Activated CD8-positive, alpha-beta memory T cell treated with anti-CD3 and anti-CD28 coated beads, Interleukin-2, amount 50 U/mL, for 24 hours (primary cell): ENCODE data around the gene CLIP1.
"Not testable (repeated sequence)": the region's sequence is repeated elsewhere in the genome, so short reads cannot be mapped to it uniquely, and the experiment has no call there.

Experiments
- DNase-seq: peaks from one replicate; pipeline ENCODE4 v3.0.0-alpha.2; 2020; ENCODE audit errors: extremely low read depth

The CLIP1 gene

DNA sequence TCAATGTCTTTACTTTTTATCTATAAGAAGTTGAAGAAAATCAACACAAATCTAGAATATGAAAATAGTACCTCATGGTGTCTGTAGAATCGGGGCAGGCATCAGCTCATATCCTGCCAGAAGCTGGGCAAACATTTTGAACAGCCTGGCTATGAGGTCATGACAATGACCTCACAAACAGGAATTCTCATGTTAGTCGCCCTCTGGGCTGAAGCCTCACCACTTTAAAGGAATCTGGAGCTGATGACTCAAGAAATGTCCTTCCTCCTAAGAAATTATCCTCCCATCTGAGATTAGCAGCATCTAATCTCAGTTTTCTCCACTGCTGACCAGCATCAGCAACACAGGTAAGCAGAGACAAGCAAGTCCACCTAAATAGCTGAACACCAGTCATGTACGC is 27.1 kb downstream of the CLIP1 start:
- DNase-seq, result no peak

DNA sequence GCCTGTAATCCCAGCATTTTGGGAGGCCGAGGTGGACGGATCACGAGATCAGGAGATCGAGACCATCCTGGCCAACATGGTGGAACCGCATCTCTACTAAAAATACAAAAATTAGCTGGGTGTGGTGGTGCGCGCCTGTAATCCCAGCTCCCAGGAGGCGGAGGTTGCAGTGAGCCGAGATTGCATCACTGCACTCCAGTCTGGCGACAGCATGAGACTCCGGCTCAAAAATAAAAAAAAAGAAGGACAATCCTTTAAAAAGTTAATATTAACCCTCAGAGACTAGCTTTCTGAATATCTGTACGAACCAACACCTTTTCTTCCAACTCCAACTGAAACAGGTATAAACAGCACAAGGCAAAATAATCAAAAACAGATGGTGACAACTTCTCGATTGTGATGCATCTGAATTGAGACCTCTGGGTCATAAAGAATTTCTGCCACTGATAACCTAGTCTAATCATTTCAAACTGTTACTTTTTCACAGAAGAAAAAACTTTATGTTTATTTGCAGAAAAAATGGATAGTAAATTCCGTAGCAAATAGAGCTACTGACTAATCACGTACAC is 27.8 kb downstream of the CLIP1 start:
- no peak for DNase-seq

DNA sequence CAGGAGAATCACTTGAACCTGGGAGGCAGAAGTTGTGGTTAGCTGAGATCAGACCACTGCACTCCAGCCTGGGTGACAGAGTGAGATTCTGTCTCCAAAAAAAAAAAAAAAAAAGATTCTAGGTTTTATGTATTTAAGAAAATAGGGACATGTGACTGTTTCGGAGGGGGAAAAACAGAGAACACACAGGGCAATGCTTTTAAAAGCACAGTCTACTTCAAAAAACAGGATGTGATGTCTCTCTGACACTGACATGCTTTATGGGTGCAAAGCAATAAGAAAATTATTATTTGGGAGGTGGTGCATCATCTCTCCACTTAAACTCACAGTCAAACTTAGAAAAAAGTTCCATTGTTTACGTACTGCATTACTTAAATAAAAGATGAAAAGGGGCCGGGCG is 28.7 kb downstream of the CLIP1 start:
- DNase-seq, result no peak

DNA sequence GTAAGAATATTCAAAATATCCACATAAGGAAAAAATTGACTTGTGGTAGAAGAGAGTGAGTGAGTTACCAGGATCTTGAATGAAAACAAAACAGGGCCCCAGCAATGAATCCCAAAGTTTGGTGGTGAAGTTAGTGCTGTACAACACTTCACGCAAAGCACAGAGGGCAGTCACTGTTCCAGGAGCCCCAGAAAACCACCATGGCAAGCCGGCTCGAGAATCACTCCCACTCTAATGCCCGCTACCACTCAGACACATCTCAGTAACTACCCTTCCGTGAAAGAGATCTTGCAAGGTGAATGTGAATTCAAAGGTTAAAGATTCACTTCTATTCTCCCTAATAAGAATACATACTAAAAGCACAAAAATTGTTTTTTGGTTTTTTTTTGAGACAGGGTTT is 30.1 kb downstream of the CLIP1 start:
- no peak for DNase-seq

DNA sequence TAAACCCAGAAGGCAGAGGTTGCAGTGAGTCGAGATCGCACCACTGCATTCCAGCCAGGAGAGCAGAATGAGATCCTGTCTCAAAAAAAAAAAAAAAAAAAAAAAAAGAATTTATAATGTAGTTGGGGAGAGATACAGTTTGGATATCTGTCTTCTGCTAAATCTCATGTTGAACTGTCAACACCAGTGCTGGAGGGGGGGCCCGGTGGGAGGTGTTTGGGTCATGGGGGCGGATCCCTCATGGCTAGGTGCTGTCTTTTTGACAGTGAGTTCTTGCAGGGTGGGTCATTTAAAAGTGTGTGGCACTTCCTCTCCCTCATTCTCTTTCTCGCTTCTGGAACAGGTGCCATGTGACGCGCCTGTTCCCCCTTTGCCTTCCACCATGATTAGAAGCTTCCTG is 32.8 kb downstream of the CLIP1 start:
- no peak for DNase-seq

DNA sequence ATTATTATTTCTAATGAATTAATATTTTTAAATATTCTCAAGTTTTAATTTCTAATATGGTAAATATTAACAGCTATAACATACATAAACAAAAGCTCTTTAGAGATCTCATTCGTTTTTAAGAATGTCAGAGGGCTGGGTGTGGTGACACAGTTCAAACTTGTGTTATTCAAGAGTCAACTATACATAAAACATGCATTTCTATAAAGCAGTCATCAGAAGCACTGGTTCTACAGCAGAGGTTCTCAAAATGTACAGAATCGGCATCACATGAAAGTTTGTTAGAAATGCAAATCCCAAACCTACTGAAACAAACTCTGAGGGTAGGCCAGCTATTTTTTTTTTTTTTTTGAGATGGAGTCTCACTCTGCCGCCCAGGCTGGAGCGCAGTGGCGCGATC is 34.6 kb downstream of the CLIP1 start:
- DNase-seq, result no peak

DNA sequence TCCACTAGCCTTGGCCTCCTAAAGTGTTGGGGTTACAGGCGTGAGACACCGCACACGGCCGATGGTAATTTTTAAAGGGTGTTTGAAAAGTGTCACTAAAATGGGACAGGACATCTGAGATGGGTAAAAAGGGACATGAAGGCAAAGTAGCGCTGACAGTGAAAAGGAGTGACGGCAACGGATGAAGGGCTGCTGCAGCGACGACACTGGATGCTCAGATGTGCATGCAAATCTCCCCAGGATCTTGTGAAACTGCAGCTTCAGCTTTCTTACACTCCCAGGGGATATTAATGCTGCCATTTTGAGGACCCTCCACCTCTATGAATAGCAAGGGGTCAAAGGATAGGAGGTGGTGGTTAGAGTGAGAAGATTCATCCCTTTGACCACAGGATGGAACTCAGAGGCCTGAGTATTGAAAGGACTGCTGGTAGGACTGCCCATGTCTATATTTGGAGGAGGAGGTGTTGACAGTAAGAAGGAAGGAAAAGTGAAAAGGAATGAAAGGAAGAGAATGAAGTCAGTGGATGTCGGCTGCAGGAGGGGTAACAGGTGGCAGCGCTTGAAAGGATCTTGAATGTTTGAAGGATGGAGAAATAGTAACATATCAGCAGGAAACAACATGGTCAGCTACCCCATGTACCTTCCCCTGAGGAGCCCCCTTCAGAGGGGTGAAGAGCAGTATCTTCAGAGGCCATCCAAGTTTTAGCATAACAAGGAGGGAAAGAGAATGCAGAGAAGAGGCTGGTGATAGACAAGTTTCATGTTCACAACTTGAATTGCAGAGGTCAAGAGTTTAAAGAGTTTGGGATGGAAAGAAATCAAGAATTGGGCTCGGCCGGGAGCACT is 37.1 kb downstream of the CLIP1 start:
- DNase-seq, result no peak

DNA sequence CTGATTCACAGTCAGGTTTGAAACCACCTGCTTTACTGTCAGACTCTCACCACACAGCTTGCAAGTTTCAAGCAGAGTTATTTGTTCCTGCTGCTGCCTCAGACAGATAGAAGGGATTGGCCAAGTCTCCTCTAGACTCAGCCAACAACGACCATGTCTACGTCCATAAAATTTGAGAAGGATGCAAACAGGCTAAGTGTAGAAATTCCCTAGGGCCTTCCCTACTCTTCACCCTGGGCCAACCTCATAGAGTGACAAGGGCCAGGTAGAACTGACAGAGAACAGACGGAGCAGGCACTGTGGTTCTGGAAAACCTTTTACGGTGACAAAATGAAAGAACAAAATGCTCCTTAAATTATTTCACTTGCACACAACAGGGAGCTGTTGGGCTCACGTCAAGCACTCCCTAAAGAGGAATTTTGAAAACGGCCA is 39.5 kb downstream of the CLIP1 start:
- no peak for DNase-seq

DNA sequence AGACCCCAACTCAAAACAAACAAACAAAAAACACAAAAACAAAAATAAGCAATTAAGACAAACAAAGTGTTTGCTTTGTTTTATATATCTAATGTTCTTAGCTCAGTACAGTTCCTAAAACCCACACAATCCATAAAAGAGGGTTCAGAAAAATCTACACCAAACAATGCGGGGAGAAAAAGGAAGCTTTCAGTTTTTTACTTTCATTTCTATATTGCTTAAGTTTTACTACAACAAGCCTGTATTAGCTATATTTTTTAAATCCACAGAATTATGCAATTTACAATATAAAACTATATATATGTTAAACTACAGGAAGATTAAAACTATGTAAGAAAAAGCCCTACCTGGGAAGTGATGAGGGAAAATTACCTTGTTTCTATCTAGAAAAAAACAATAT is 41.4 kb downstream of the CLIP1 start:
- no peak for DNase-seq

DNA sequence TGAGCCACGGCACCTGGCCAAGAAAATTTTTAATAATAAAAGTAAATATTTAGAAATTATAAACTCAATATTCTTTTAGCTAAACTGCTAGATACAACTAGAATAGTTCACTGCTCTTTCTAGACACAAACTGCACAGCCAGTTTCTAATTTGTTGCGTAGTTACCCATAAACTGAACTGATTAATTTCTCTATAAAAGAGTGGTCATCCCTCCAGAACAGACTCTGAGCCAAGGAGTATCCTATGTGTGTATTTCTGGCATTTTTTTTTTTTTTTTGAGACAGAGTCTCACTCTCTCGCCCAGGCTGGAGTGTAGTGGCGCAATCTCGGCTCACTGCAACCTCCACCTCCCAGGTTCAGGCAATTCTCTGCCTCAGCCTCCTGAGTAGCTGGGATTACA is 45.7 kb downstream of the CLIP1 start:
- not testable (repeated sequence) for DNase-seq

DNA sequence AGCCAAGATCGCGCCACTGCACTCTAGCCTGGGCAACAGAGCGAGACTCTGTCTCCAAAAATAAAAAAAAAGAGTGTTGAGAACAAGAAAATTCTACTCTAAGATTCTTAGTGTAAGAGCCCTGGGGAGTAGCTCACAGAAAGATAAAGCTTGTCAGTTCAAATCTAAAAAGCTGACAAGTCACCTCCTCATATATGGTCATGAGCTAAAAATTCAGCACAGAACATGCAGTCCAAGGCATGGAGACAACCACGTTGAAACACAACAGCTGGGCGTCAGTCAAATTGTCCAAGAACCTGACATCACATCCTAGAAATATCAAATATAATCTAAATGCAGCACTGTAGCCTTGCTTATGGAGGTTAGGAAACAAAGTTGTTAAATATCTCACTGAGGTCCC is 47.8 kb downstream of the CLIP1 start:
- DNase-seq, result no peak

DNA sequence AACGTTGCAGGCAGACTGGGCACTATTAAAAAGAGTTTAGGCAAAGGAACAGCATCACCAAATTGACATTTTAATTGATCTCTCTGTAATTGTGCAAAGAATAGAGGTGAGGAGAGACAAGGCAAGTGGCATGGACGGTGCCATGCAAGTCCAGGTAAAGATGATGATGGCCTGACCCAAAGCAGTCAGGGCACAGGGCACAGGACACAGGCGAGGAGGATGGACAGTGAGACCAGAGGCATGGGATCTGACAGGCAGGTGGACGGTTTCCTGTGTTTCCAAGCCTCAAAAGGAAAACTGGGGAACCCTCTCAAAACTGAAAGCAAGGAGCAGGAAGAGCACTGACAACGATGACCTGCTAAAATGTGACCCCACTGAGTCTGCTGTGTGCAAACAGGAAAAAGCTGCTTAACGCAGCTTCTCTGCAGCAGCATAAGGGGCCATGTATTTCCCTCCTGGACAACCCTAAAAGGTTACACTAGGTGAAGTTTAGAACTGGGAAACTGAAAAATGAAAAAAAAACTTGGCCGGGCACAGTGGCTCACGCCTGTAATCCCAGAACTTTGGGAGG is 50.9 kb downstream of the CLIP1 start:
- DNase-seq, result no peak

DNA sequence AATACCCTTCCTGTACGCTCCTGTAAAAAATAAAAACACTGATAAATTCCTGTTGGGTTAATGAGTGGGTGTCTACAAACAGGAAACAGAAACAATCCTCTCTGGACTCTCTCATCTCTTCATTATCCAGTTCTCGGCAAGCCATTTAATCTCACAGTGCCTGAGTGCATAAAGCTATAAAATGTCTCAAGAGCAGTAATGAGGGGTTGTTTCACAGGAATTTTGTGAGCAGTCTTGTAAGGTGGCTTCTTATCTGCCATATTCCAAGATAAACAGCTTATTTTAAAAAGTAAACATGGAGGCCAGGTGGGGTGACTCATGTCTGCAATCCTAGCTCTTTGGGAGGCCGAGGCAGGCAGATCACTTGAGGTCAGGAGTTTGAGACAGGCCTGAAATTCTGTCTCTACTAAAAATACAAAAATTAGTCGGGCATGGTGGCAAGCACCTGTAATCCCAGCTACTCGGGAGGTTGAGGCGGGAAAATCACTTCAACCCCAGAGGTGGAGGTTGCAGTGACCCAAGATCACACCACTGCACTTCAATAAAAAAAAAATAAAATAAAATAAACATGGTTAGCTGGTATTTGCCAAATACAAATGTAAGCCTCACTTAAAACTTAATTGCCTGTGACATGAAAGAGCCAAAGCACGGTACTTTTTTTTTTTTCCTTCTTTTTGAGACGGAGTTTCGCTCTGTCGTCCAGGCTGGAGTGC is 54.0 kb downstream of the CLIP1 start:
- DNase-seq, result no peak

DNA sequence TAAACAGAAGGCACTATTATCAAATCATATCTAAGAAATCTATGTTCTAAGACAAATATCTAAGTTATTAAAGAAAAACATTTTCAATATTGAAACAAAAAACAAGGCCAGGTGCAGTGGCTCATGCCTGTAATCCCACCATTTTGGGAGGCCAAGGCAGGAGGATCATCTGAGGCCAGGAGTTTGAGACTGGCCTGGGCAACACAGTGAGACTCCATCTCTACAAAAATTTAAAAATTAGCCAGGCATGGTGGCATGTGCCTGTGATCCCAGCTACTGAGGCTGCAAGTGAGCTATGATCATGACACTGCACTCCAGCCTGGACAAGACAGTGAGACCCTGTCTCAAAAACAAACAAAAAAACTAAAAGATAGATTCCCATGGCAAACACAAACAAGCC is 54.8 kb downstream of the CLIP1 start:
- DNase-seq, result not testable (repeated sequence)

DNA sequence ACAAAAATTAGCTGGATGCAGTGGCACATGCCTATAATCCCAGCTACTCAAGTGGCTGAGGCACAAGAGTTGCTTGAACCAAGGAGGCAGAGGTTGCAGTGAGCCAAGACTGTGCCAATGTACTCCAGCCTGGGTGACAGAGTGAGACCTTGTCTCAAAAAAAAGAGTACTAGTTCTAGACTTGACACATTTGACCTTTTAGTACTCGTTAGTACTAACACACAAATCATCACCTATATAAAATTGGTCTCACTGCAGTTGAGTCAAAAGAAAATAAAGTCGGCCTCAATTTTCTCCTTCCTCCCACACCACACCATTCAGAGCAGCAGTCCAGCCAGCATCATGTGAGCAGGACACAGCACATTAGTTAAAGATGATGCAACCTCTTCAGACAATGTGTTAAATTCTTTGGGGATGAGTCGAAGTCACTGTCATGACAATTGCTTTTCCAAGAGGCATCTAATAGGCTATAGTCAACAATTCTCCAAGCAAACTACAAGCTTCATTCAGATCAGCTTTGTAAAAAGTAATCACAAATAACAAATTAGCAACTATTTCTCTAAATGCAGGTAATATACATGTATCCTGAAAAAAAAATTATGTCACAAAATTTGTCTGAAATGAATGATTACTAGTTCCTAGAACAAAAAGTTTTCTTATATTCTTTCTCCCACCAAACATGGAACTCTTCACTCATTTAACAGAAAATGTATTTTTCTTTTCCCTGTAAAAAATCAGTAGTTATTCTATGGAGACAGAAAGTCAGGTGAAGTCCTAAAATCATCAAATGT is 55.6 kb downstream of the CLIP1 start:
- DNase-seq, result no peak

DNA sequence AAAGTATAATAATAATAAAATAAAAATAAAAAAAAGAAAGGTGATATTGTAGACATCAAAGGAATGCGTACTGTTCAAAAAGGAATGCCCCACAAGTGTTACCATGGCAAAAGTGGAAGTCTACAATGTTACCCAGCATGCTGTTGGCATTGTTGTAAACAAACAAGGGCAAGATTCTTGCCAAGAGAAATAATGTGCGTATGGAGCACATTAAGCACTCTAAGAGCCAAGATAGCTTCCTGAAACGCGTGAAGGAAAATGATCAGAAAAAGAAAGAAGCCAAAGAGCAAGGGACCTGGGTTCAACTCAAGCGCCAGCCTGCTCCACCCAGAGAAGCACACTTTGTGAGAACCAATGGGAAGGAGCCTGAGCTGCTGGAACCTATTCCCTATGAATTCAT is 57.2 kb downstream of the CLIP1 start:
- not testable (repeated sequence) for DNase-seq

DNA sequence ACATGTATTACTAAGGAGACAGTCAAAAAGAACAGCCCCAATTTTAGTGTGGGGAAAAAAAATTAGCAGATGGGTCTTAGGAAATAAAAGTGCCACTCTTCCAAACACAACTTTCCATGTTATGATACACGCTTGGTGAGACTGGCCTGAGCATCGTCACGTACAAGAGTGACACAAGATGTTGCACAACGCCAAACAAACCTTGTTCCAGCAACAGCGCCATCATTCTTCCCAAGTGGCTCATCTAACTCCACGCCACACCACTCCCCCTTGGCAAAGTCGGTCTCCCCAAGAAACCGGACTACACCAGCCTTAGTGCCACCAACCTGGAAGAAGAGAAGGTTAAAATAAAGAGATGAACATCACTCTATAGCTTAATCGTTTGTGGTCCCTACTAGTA is 58.7 kb downstream of the CLIP1 start:
- DNase-seq, result no peak

DNA sequence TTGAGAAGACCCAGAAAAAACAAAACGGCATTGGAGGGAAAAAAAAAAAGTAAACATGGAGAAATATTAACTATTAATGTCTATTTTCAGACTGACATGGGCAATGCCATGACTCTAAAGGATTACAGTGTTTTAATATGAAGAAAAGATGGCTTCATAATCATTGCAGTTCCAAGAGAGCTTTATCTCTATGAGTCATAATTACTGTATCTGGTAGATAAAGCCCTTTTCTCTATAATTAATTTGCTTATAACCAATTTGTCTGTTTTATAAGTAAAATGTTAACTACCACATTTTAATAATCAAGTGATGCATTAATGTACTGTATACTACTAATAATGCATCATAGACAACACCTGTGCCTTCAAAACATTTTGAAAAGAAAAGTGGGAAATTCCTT is 59.7 kb downstream of the CLIP1 start:
- no peak for DNase-seq

DNA sequence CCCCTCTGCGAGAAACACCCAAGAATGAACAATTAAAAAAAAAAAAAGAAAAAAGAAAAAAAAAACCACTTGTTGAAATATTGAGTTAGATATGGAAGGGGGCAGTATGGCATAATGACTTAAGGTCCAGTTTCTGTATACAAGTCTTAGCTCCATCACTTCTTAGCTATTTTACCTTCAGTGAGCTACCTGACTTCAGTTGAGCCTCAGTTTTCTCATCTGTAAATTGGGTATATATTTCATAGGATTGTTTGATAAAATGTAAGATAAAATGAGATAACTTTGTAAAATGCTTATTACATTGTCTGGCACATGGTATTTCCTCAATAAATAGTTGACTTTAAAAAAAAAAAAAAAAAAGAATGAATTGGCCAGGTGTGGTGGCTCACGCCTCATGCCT is 64.1 kb downstream of the CLIP1 start:
- DNase-seq, result not testable (repeated sequence)

DNA sequence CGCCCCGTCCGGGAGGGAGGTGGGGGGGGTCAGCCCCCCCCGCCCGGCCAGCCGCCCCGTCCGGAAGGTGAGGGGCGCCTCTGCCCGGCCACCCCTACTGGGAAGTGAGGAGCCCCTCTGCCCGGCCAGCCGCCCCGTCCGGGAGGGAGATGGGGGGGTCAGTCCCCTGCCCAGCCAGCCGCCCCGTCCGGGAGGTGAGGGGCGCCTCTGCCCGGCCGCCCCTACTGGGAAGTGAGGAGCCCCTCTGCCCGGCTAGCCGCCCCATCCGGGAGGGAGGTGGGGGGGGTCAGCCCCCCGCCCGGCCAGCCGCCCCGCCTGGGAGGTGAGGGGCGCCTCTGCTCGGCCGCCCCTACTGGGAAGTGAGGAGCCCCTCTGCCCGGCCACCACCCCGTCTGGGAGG is 64.9 kb downstream of the CLIP1 start:
- DNase-seq, result not testable (repeated sequence)

DNA sequence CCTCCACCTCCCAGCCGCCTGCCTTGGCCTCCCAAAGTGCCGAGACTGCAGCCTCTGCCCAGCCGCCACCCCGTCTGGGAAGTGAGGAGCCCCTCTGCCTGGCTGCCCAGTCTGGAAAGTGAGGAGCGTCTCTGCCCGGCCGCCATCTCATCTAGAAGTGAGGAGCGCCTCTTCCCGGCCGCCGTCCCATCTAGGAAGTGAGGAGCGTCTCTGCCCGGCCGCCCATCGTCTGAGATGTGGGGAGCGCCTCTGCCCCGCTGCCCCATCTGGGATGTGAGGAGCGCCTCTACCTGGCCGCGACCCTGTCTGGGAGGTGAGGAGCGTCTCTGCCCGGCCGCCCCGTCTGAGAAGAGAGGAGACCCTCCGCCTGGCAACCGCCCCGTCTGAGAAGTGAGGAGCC is 65.5 kb downstream of the CLIP1 start:
- DNase-seq, result not testable (repeated sequence)

DNA sequence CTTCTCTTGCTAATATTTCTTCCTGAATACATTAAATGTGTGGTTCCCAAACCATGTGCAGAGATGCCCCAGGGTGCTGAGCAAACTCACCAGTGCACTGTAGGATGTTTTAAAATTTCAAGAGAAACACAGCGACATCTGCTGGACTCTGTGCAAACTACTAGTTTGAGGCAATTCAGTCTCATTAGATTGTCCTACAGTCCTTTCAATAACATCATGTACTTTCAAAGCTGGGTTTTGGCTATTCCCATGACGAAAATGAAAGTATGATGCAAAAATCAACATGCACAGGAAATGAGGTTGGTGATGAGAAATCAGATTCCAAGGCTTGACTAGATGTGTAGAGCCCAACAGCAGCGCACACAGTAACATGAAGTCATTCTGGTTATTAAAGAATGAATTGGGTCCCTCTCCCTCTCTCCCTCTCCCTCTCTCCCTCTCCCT is 66.3 kb downstream of the CLIP1 start:
- DNase-seq, result no peak
